ENCODE measurements around the gene CEND1.

- TF ChIP-seq CTCF (IDR thresholded peaks at IDR 0.05) (peak; percentile 82 to 97 (median 97)), POLR2A (IDR thresholded peaks at IDR 0.05) (peak in 1 of 2 donors; percentile 25), EP300 (IDR thresholded peaks at IDR 0.05) (no peak)
Observed at GRCh38 chr11:798093-798713, 8.3 kb upstream of the CEND1 start, which contains the start of gene SLC25A22.

Data from tibial nerve (tissue), 4 donors.